ENCODE data around the gene DAPK1.

DNA sequence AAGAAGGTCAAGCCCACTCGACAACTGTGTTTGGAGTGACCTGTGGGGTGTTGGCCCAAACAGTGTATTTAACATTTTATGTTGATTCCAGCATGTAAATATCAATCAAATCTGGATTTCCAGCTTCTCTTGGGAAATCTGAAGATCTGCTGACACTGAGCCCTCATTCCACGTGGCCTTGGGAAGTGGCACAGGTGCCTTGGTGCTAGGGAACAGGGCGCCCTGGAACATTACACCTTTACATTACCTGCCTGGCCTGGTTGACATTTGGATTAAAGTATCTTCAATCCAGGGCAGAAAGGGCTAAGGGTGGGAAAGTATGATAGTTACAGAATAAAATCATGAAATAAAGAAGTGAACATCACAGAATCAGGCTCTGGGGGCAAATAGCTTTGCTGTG is 143.4 kb downstream of the DAPK1 start:
- TF ChIP-seq CTCF (conservative IDR thresholded peaks at IDR 0.05 in 1 of 2, IDR thresholded peaks at IDR 0.05 in 1 of 2; ENCODE audit: extremely low read depth in 1 of 2, insufficient read depth in 1 of 2, low read depth in 1 of 2, low read length in 2 of 2) (no peak), EZH2 (IDR thresholded peaks at IDR 0.05; ENCODE audit: borderline replicate concordance, low read length) (no peak)
